Dermis blood vessel endothelial cell (primary cell): Measurements from ENCODE around the gene CCDC61. TPM values are rescaled to one million over a fixed set of nuclear protein-coding genes. Genes with fewer than 3 reads are reported as not detected.

ENCODE experiments used
- DNase-seq: peaks from one replicate; pipeline ENCODE4 v3.0.0; 2010
- total RNA-seq: library from RNA; depleted of rRNA; stranded (reverse); fragments of >200 nt; gene quantifications from 2 replicates; pipeline ENCODE4 v1.2.3, GENCODE V29; 2014

Gene CCDC61
- total RNA-seq, result 7.3 and 8.1 TPM in 2 replicates

- peak; percentile 99 for DNase-seq
Measured at GRCh38 chr19:45994998-45995714, at the start of gene CCDC61. CCDC61 (plus strand) TSS chr19:45995467; CDS start chr19:46003019, 7,552 bp downstream.

GRCh38 chr19:45947926-45948325 lies 47.3 kb upstream of the CCDC61 start:
- DNase-seq, result no peak

- no peak for DNase-seq
Measured at GRCh38 chr19:45952341-45952685, 43.0 kb upstream of the CCDC61 start.

GRCh38 chr19:45952686-45953505 lies 42.4 kb upstream of the CCDC61 start:
- DNase-seq, result no peak

- no peak for DNase-seq
Measured at GRCh38 chr19:45953676-45954075, 41.6 kb upstream of the CCDC61 start.

DNA sequence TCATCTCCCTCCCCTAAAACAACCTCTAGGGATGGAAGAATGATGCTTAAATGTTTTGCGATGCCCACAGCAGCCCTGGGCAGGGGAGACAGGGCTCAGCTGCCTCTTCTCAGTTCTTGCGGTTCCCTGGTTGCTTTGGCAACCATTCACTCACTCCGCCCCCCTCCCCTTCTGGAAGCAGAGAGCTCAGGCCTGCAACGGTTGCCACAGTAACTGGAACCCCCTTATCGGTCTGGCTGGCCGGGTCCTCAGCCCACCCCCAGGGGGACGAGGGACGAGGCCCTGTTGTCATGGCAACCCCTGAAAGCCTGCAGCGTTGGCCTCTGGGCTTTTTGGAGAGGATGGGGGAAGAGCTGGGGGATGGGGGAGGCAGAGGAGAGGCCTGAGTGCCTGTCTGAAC lies 41.1 kb upstream of the CCDC61 start:
- no peak for DNase-seq

DNA sequence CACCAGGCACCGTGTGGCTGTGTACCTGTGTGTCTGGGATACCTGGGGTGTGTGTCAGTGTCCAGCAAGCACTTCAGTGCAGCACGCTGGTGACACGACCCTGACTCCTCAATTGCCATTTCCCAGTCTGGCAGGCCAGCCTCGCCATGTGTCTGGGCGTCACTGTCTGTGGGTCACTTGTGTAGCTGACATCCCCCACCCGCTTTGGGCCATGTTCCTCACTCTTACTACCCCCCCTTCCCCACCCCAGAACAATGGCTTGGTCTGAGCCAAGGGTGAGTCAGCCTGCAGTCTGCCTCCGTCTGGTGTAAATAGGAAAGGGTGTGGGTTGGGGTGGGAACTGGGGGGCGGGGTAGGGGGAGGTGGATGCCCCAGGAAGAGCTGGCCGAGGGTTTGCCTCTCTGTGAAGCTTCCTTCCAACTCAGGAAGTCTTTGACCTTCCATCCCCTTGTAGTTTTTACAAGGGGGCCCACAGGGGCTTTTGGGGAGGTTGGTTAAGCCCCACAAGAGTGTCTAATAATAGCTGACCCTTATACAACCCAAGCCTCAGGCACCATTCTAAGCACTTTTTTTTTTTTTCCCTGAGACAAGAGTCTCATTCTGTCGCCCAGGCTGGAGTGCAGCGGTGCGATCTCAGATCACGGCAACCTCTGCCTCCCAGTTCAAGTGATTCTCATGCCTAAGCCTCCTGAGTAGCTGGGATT lies 39.2 kb upstream of the CCDC61 start:
- peak; percentile 99 for DNase-seq

GRCh38 chr19:45958320-45958719 lies 36.9 kb upstream of the CCDC61 start:
- no peak for DNase-seq

- DNase-seq, result peak; percentile 60
Measured at GRCh38 chr19:45958769-45959516, 36.3 kb upstream of the CCDC61 start.

DNA sequence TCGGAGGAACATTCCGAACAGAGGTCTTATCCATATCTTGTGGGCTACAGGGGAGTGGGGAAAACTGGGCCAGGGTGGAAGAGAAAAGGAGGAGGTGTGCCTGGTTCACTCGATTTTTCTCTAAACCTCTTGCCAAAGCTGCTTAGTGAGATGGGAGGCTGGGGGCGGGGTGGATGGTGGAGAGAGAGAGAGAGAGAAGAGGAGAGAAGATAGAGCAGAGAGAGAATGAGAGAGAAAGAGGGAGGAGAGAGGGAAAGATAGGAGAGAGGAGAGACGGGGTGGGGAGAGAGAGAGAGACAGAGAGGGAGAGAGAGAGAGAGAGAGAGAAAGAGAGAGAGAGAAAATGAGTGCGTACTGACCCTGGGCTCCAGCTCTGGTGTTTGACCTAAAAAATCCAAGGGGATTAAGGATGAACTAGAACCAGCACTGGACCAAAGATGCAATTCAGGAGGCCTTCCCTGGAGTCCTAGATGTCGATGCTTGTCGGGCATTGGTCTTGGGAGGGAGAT lies 35.7 kb upstream of the CCDC61 start:
- DNase-seq, result no peak

GRCh38 chr19:45960595-45961235 lies 34.6 kb upstream of the CCDC61 start:
- DNase-seq, result no peak

DNA sequence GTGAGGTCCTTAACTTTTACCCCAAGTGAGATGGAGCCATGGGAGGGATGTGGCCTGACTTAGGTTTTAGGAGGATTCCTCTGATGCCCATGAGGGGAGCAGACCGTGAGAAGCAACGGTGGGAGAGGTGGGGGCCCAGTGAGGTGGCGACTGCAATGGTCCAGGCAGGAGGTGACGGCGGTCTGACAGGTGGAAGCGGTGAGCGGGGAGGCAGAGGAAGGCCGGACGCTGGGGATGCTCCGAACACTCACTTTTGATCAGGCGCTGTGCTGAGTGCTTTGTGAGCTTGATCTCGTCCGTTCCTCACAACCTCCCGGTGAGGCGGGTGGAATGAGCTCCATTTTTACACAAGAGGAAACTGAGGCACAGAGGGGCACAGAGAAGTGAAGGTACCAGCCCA lies 33.2 kb upstream of the CCDC61 start:
- no peak for DNase-seq

DNA sequence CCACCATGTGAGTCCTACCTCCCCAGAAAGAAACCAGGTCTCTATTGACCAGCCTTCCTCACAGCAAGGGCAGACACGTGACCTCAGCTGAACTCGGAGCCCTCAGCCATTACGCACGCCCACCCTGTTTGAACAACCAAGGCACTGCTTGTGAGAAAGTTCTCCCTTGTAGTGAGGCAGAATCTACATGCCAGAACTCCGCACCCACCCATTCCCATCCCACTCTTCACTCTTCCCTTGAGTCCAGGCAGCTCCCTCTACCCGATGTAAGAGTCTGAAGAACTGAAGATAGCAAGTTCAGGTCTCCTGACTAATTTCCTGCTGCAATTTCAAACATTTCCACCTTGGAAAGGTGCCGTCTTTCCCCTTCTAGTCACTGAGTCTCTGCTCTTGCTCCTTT lies 28.0 kb upstream of the CCDC61 start:
- DNase-seq, result no peak

GRCh38 chr19:45968626-45969025 lies 26.6 kb upstream of the CCDC61 start:
- DNase-seq, result no peak

- DNase-seq, result no peak
Measured at GRCh38 chr19:45969676-45970075, 25.6 kb upstream of the CCDC61 start.

DNA sequence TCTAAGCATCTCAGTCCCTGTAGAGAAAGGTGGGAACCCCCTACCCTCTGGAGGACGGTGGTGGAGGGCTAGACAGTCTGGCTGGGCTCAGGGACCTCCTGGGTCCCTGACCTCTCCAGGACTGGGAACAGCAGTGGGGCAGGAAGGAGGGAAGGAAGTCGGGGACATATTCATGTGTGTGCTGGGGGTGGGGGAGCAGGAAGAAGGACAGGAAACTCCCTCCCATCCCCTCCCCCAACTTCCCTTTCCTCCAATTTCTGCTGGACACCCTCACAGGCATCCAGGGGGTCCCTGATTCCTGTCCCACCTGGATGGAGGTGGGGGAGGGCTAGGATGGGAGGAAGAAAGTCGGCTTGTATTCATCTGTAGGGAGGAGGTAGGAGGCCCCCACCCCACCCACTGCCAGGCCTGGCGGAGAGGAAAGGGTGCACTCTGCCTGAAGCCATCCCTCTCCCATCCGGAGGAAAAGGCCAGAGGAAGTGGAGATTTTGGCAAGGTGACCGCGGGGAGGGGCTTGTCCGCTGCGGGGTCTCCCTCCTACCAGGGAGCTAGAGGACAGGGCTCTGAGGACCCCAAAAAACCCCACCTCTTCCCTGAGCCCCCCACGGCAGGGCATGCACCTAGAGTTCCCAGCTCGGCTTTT lies 23.9 kb upstream of the CCDC61 start:
- no peak for DNase-seq

GRCh38 chr19:45972081-45972946 lies 23.0 kb upstream of the CCDC61 start:
- no peak for DNase-seq

GRCh38 chr19:45972947-45973540 lies 22.2 kb upstream of the CCDC61 start:
- no peak for DNase-seq

GRCh38 chr19:45973553-45974338 lies 21.5 kb upstream of the CCDC61 start, which contains the start of gene NOVA2:
NOVA2 (minus strand) TSS chr19:45973865; CDS start chr19:45973351, 514 bp downstream.
- DNase-seq, result peak; percentile 94
